ENCODE results near the gene ABCC6.
A peak's percentile ranks its signal among the peaks of the same experiment; 100 is the strongest.

ABCC6 gene

DNA sequence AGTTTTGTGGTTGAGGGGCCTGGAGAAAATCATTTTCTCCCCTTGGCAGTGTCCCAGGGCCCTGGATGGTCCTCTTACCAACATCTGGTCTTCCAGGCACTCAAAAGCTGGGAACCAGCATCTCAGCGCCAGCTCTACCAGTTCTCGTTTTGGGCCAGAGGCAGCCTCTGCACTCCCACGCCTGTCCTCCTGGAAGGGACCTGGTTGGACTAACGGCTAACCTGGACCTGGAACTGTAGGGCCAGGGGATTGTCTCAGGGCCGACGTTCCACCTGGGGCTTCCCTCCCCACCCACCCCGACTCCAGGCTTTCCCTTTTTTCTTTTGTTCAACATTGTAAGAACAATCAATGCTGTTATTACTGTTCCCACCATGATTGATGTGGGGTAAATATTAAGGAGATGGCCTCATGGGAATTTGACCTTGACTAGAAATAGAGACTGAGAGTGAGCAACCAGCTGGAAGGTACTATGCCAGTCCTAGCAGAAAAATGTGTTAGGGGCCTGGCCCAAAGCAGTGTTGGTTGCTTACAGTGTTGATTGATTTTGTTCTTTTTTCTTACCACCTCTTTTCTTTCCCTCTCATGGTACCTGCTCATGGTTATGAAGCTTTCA, 81.4 kb downstream of the ABCC6 start:
- no peak for DNase-seq (ENCODE audit: low spot score)

DNA sequence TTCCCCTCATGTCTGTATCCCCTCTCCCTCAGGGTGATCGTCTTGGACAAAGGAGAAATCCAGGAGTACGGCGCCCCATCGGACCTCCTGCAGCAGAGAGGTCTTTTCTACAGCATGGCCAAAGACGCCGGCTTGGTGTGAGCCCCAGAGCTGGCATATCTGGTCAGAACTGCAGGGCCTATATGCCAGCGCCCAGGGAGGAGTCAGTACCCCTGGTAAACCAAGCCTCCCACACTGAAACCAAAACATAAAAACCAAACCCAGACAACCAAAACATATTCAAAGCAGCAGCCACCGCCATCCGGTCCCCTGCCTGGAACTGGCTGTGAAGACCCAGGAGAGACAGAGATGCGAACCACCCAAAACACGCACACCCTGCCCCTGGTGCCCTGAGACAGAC, 82.2 kb downstream of the ABCC6 start:
- DNase-seq (ENCODE audit: low spot score): no peak

DNA sequence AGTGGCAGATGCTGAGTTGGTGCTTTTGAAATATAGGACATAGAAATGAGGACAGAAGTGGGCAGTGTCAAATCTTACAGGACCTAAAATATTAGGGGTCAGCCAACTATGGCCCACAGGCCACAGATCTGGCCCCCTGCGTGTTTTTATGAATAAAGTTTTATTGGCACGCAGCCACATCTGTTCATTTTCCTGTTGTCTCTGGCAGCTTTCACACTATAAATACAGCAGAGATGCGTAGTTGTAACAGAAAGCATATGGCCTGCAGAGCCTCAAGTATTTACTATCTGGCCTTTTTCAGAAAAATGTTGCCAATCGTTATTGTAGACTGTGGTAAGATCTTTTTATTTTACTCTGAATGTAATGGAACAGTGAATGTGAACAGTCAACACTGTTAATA, 82.8 kb downstream of the ABCC6 start:
- DNase-seq (ENCODE audit: low spot score): no peak

DNA sequence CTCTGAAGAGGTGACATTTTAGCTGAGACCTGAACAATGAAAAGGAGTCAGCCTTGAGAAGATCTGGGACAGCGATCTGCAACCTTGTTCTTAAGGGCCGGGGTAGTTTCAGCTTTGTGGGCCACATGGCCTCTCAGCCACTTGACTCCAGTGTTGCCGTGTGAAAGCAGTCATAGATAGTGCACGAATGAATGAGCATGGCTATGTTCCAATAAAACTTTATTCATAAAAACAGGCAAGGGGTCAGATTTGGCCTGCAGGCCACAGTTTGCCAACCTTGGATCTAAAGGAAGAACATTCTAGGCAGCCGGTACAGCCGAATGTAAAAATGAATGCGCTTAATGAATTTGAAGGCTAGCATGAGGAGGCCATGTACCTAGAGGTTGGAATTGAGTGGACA, 83.5 kb downstream of the ABCC6 start:
- no peak for DNase-seq (ENCODE audit: low spot score)

DNA sequence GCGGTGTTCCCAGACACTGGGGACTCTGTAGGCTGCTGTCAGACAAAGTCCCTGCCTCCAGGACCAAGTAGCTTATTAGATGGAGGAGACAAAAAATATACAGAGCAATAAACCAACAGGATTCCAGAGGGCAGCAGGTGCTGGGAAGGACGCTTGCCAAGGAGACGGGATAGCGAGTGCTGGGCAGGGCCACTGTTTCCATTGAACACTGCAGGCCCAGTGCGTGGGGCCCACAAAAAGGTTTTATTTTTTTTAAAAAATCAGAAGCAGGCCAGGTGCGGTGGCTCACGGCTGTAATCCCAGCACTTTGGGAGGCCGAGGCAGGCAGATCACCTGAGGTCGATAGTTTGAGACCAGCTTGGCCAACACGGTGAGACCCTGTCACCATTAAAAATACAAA, 84.2 kb downstream of the ABCC6 start:
- DNase-seq (ENCODE audit: low spot score): no peak

- DNase-seq (ENCODE audit: low spot score): no peak
These were observed 85.2 kb downstream of the ABCC6 start for GRCh38 chr16:16138034-16138635.

- DNase-seq (ENCODE audit: low spot score): no peak
These were observed 86.2 kb downstream of the ABCC6 start for GRCh38 chr16:16137110-16137509.

- DNase-seq (ENCODE audit: low spot score): no peak
These were observed 86.7 kb downstream of the ABCC6 start for GRCh38 chr16:16136588-16136987.

GRCh38 chr16:16133943-16134604, 89.2 kb downstream of the ABCC6 start:
- no peak for DNase-seq (ENCODE audit: low spot score)

DNA sequence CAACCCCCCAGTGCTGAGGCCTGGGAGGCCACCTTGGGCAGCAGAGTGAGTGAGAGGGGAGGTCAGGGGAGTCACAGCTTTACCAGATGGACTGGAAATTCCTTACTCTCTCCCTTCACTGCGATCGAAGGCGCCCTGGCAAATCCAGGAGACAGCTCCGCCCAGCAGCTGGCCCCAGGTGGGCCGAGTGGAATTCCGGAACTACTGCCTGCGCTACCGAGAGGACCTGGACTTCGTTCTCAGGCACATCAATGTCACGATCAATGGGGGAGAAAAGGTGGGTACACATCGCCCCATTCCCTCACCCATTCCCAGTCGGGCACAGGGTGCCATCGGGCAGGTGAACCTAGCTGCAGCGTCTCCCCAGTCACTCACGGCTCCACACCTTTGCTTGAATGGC, 91.6 kb downstream of the ABCC6 start:
- DNase-seq (ENCODE audit: low spot score): no peak

DNA sequence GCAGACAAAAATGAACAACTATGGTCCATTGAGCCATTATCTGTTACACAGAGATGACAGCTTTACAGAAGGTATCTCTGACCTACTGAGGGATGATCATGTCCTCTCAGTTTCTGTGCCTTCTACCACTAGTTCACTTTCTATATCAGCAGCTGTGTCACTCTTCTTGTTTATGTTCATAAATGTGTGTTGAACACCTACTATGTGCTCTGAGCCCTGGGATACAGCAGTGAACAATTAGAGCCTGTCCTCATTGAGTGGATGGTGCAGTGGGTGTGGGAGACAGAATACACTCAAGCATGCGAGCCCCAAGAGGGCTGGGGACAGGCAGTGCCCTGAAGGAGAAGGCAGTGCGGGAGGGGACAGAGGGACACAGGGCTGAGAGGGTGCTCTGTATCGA, 92.1 kb downstream of the ABCC6 start:
- DNase-seq (ENCODE audit: low spot score): no peak

GRCh38 chr16:16127469-16128116, 95.7 kb downstream of the ABCC6 start:
- peak; percentile 84 for DNase-seq (ENCODE audit: low spot score)

DNA sequence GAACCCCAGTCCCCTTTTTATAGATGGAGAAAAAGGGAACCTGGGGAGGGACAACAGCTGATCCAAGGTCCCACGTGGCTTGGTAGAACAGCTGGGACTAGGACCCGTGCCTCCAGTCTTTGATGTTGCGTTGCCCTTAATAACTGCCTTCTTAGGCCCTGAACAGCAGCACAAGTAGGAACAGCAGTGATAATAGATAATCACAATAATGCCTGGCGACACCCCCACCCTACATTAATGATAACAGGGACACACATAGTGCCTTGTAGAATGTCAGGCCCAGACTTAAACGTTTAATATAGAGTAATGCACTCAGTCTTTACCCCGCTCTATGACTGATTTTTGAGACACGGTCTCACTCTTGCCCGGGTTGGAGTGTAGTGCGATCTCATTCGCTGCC, 96.4 kb downstream of the ABCC6 start:
- peak; percentile 27 for DNase-seq (ENCODE audit: low spot score)

DNA sequence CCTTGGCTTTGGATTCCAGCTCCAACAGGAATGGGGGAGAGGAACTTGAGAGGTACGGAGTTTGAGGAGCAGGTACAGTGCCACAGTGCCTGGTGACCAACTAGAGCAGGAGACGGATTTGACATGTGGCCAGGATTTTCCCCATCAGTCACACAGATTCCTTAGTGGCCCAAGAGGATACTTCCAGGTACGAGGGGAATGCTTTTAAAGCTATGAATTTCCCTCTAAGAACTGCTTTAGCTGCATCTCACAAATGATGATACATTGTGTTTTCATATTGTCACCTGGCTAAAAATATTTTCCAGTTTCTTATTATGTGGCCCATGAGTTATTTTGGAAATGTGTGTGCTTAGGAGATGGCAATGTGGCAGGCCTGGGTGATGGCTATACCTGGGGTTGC, 98.3 kb downstream of the ABCC6 start:
- DNase-seq (ENCODE audit: low spot score): no peak

- no peak for DNase-seq (ENCODE audit: low spot score)
These were observed 98.9 kb downstream of the ABCC6 start for GRCh38 chr16:16124438-16124837.

GRCh38 chr16:16122264-16122663, 101.0 kb downstream of the ABCC6 start:
- DNase-seq (ENCODE audit: low spot score): no peak

DNA sequence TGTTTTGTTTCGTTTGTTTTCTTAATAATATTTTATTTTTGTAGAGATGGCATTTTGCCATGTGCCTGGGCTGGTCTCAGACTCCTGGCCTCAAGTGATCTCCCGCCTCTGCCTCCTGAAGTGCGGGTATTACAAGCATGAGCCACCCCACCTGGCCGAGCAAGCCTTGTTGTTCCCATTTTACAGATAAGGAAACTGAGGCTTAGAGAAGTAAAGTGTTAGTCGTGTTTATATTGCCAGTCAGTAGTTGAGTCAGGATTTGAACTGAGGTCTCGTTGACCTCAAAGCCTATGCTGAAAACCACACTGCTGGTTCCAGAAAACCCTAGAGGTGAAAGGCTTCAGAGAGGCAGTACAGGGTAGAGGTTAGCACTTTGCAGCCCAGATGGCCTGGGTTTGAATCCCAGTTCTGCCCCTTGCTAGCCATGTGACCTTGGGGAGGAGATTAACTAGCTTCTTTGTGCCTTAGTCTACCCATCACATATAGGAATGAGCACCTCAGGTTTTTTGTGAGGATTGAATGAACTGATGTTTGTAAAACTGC, 102.0 kb downstream of the ABCC6 start:
- DNase-seq (ENCODE audit: low spot score): no peak

- peak; percentile 88 for DNase-seq (ENCODE audit: low spot score)
These were observed 102.7 kb downstream of the ABCC6 start for GRCh38 chr16:16120382-16121184.

- no peak for DNase-seq (ENCODE audit: low spot score)
These were observed 103.3 kb downstream of the ABCC6 start for GRCh38 chr16:16120044-16120381.

GRCh38 chr16:16118337-16118736, 105.0 kb downstream of the ABCC6 start:
- no peak for DNase-seq (ENCODE audit: low spot score)

GRCh38 chr16:16116841-16117240, 106.5 kb downstream of the ABCC6 start:
- DNase-seq (ENCODE audit: low spot score): no peak

DNA sequence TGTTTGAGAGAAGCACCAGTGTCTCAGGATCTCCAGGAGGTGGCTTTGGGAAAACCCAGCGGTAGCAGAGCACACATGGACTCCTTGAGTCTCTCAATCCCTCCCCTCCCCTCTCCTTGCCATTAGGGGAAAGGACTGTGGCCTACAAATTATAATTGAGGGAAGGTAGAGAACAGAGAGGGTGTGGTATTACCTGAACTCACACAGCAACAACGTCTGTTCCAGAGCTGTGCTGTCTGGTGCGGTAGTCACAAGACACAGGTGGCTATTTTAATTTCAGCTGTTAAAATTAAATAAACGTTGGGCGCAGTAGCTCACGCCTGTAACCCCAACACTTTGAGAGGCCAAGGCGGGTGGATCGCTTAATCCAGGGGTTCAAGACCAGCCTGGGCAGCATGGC, 110.2 kb downstream of the ABCC6 start:
- DNase-seq (ENCODE audit: low spot score): no peak
